HEK293T (cell line): ENCODE measurements around the gene SHOX.
"Not testable (repeated sequence)": the region's sequence is repeated elsewhere in the genome, so short reads cannot be mapped to it uniquely, and the experiment has no call there.

ENCODE experiments used
- CTCF ChIA-PET: fragments of 350-600 bp; formaldehyde crosslinking; extraction: SDS; loops from one replicate; lab custom pipeline; 2021; ENCODE audit warnings: antibody characterized with exemption, inconsistent platforms; lab: Yijun Ruan, JAX
- POLR2A ChIA-PET: fragments of 350-600 bp; formaldehyde crosslinking; extraction: SDS; loops from one replicate; lab custom pipeline; 2020; ENCODE audit warnings: antibody characterized with exemption, inconsistent platforms; lab: Yijun Ruan, JAX
- DNase-seq: peaks from one replicate; pipeline ENCODE4 v3.0.0; 2012; ENCODE audit warnings: mixed read lengths; ENCODE audit errors: extremely low spot score
- ARNT ChIP-seq: fragments of 450-650 bp; IDR thresholded peaks from 2 replicates; pipeline ENCODE4 v1.6.1; 2017; ENCODE audit warnings: mild to moderate bottlenecking
- BHLHE40 ChIP-seq: fragments of 450-650 bp; IDR thresholded peaks from 2 replicates; pipeline ENCODE4 v1.6.1; 2016; ENCODE audit warnings: mild to moderate bottlenecking, moderate library complexity, borderline replicate concordance
- CTBP1 ChIP-seq: fragments of 450-650 bp; IDR thresholded peaks from 2 replicates; pipeline ENCODE4 v1.6.1; 2016; ENCODE audit warnings: borderline replicate concordance
- ELF4 ChIP-seq: fragments of 450-650 bp; IDR thresholded peaks from 2 replicates; pipeline ENCODE4 v1.6.1; 2017; ENCODE audit warnings: antibody characterized with exemption
- FOXA1 ChIP-seq: fragments of 450-650 bp; IDR thresholded peaks from 2 replicates; pipeline ENCODE4 v1.6.1; 2016; ENCODE audit warnings: mild to moderate bottlenecking
- FOXK2 ChIP-seq: fragments of 450-650 bp; IDR thresholded peaks from 2 replicates; pipeline ENCODE4 v1.6.1; 2016; ENCODE audit warnings: mild to moderate bottlenecking
- FOXM1 ChIP-seq: fragments of 450-650 bp; IDR thresholded peaks from 2 replicates; pipeline ENCODE4 v1.6.1; 2017; ENCODE audit warnings: mild to moderate bottlenecking, borderline replicate concordance
- HDGF ChIP-seq: fragments of 450-650 bp; IDR thresholded peaks from 2 replicates; pipeline ENCODE4 v1.6.1; 2017; ENCODE audit warnings: antibody characterized with exemption, borderline replicate concordance
- L3MBTL2 ChIP-seq: fragments of 450-650 bp; conservative IDR thresholded peaks from 2 replicates; pipeline ENCODE4 v1.6.1; 2016; ENCODE audit warnings: mild to moderate bottlenecking
- LEF1 ChIP-seq: fragments of 450-650 bp; IDR thresholded peaks from 2 replicates; pipeline ENCODE4 v1.6.1; 2017; ENCODE audit warnings: mild to moderate bottlenecking, borderline replicate concordance
- NFRKB ChIP-seq: fragments of 450-650 bp; IDR thresholded peaks from 2 replicates; pipeline ENCODE4 v1.6.1; 2016; ENCODE audit warnings: mild to moderate bottlenecking, moderate library complexity
- SP1 ChIP-seq: fragments of 450-650 bp; IDR thresholded peaks from 2 replicates; pipeline ENCODE4 v1.6.1; 2017
- SUZ12 ChIP-seq: fragments of 450-650 bp; IDR thresholded peaks from 2 replicates; pipeline ENCODE4 v1.6.1; 2016; ENCODE audit warnings: mild to moderate bottlenecking
- TARDBP ChIP-seq: fragments of 450-650 bp; IDR thresholded peaks from 2 replicates; pipeline ENCODE4 v1.6.1; 2016
- ZNF384 ChIP-seq: fragments of 450-650 bp; IDR thresholded peaks from 2 replicates; pipeline ENCODE4 v1.6.1; 2016
- TF ChIP-seq, protein P1 (sequence below): fragments of 450-650 bp; IDR thresholded peaks from 2 replicates; pipeline ENCODE4 v1.6.1; 2016

The SHOX gene

DNA sequence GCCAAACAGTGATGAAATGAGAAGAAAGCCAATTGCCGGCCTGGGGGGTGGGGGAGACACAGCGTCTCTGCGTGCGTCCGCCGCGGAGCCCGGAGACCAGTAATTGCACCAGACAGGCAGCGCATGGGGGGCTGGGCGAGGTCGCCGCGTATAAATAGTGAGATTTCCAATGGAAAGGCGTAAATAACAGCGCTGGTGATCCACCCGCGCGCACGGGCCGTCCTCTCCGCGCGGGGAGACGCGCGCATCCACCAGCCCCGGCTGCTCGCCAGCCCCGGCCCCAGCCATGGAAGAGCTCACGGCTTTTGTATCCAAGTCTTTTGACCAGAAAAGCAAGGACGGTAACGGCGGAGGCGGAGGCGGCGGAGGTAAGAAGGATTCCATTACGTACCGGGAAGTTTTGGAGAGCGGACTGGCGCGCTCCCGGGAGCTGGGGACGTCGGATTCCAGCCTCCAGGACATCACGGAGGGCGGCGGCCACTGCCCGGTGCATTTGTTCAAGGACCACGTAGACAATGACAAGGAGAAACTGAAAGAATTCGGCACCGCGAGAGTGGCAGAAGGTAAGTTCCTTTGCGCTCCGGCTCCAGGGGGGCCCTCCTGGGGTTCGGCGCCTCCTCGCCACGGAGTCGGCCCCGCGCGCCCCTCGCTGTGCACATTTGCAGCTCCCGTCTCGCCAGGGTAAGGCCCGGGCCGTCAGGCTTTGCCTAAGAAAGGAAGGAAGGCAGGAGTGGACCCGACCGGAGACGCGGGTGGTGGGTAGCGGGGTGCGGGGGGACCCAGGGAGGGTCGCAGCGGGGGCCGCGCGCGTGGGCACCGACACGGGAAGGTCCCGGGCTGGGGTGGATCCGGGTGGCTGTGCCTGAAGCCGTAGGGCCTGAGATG lies at the start of gene SHOX:
TSS of gene SHOX (plus strand) at position 180 of the 885 bp plus-strand sequence. CDS start at position 287, 107 bp downstream.
- POLR2A ChIA-PET: no interaction called here
- TF ChIP-seq ARNT: no peak
- TF ChIP-seq, protein P1, sequence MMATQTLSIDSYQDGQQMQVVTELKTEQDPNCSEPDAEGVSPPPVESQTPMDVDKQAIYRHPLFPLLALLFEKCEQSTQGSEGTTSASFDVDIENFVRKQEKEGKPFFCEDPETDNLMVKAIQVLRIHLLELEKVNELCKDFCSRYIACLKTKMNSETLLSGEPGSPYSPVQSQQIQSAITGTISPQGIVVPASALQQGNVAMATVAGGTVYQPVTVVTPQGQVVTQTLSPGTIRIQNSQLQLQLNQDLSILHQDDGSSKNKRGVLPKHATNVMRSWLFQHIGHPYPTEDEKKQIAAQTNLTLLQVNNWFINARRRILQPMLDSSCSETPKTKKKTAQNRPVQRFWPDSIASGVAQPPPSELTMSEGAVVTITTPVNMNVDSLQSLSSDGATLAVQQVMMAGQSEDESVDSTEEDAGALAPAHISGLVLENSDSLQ: no peak
- TF ChIP-seq HDGF: no peak
- no peak for TF ChIP-seq SP1
- no peak for TF ChIP-seq FOXA1
- TF ChIP-seq FOXM1: no peak
- TF ChIP-seq L3MBTL2: no peak
- TF ChIP-seq BHLHE40: no peak
- no peak for TF ChIP-seq CTBP1
- no peak for TF ChIP-seq ZNF384
- CTCF ChIA-PET: no interaction called here
- DNase-seq: no peak

DNA sequence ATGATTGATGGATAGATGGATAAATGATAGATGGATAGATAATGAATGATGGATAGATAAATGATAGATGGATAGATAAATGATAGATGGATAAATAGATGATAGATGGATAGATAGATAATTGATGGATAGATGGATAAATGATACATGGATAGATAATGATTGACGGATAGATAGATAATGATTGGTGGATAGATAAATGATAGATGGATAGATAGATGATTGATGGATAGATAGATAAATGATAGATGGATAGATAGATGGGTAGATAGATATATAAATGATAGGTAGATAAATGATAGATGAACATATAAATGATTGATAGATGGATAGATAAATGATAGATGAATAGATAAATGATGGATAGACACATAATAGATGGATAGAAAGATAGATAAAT lies 49.5 kb upstream of the SHOX start:
- ChIA-PET POLR2A (no interaction called here), CTCF (no interaction called here)
- TF ChIP-seq FOXM1 (no peak), ELF4 (no peak), BHLHE40 (no peak), TARDBP (no peak)
- TF ChIP-seq, protein P1: peak; percentile 82; the same call in 1 of the 2 replicates
- DNase-seq: no peak

DNA sequence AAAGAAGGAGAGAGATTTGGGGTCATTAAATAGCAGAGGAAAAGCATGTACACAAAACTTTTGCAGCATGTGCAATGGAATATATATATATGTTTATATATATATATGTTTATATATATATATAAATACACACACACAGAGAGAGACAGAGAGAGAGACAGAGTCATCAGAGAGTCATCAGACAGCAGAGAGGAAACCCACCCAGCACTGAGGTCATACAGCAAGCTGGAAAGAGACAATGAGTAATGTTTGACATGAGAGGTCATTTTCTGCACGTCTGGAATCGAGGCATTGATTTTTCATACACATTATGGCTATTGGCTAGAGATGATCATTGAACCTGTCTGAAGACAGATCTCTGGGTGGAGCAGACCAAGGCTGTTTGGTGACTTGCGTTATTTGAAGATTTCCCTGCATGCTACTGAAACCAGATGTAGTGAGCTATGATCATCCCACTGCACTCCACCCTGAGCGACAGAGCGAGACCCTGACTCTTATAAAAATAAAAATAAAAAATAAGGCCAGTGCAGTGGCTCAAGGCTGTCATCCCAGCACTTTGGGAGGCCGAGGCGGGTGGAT lies 48.8 kb upstream of the SHOX start:
- TF ChIP-seq HDGF: no peak
- no peak for TF ChIP-seq LEF1
- no peak for TF ChIP-seq ARNT
- no peak for DNase-seq
- CTCF ChIA-PET: no interaction called here
- POLR2A ChIA-PET: no interaction called here

DNA sequence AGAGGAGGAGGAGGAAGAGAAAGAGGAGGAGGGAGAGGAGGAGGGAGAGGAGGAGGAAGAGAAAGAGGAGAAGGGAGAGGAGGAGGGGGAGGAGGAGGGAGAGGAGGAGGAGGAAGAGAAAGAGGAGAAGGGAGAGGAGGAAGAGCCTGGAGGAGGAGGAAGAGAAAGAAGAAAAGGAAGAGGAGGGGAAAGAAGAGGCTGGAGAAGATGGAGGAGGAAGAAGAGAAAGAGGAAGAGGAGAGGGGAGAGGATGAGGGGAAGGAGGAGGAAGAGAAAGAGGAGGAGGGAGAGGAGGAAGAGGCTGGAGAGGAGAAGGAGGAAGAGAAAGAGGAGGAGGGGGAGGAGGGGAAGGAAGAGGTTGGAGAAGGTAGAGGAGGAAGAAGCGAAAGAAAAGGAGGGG lies 46.0 kb upstream of the SHOX start:
- CTCF ChIA-PET: no interaction called here
- no peak for TF ChIP-seq BHLHE40
- no peak for TF ChIP-seq TARDBP
- no peak for TF ChIP-seq NFRKB
- POLR2A ChIA-PET: no interaction called here
- no peak for DNase-seq

DNA sequence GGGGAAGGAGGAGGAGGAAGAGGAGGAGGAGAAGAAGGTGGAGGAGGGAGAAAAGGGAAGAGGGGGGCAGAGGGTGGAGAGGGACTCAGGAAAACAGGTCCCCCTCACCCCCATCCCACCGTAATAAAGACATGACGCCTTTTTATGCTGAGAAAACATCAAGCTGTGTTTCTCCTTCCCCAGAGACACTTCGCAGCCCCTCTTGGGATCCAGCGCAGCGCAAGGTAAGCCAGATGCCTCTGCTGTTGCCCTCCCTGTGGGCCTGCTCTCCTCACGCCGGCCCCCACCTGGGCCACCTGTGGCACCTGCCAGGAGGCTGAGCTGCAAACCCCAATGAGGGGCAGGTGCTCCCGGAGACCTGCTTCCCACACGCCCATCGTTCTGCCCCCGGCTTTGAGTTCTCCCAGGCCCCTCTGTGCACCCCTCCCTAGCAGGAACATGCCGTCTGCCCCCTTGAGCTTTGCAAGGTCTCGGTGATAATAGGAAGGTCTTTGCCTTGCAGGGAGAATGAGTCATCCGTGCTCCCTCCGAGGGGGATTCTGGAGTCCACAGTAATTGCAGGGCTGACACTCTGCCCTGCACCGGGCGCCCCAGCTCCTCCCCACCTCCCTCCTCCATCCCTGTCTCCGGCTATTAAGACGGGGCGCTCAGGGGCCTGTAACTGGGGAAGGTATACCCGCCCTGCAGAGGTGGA lies 45.3 kb upstream of the SHOX start:
- DNase-seq: no peak
- no peak for TF ChIP-seq NFRKB
- TF ChIP-seq ZNF384: no peak
- no peak for TF ChIP-seq FOXK2
- no peak for TF ChIP-seq TARDBP
- TF ChIP-seq HDGF: no peak
- TF ChIP-seq ELF4: no peak
- TF ChIP-seq SP1: no peak
- no peak for TF ChIP-seq ARNT
- TF ChIP-seq CTBP1: no peak
- no peak for TF ChIP-seq SUZ12
- CTCF ChIA-PET: no interaction called here
- POLR2A ChIA-PET: no interaction called here

DNA sequence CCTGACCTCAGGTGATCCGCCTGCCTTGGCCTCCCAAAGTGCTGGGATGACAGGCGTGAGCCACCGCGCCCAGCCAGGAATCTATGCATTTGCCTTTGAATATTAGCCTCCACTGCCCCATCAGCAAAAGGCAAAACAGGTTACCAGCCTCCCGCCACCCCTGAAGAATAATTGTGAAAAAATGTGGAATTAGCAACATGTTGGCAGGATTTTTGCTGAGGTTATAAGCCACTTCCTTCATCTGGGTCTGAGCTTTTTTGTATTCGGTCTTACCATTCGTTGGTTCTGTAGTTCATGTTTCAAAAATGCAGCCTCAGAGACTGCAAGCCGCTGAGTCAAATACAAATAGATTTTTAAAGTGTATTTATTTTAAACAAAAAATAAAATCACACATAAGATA lies 44.2 kb upstream of the SHOX start:
- ChIA-PET CTCF (no interaction called here), POLR2A (no interaction called here)
- no peak for DNase-seq
- TF ChIP-seq, protein P1: no peak
- TF ChIP-seq FOXA1 (no peak), NFRKB (no peak), HDGF (no peak), TARDBP (no peak), L3MBTL2 (no peak), ARNT (no peak), ZNF384 (no peak), SP1 (no peak), ELF4 (no peak), SUZ12 (no peak), FOXK2 (no peak), CTBP1 (no peak)

DNA sequence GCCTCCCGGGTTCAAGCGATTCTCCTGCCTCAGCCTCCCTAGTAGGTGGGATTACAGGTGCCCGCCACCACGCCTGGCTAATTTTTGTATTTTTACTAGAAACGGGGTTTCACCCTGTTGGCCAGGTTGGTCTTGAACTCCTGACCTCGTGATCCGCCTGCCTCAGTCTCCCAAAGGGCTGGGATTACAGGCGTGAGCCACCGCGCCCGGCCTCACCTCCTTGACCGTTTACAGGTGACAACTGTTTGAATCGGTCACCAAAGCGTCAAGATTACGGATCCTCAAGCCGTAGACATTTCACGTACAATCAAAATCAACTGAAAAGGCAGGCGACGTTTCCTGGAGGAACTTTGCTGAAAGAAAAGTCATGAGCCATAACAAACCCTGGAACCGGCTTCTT lies 41.3 kb upstream of the SHOX start:
- DNase-seq, CTCF ChIA-PET, POLR2A ChIA-PET: not testable (repeated sequence)
